ENCODE results near the gene NDUFC1.

The NDUFC1 gene

GRCh38 chr4:139278485-139278884 is 23.8 kb downstream of the NDUFC1 start:
- TF ChIP-seq CTCF (IDR thresholded peaks at IDR 0.05): no peak
- DNase-seq (ENCODE audit: low spot score): no peak
- Histone ChIP-seq H3K4me3 (no peak overlapping the region), H3K27ac (no peak overlapping the region)

GRCh38 chr4:139275281-139275735 is 27.0 kb downstream of the NDUFC1 start:
- Histone ChIP-seq H3K4me3 (no peak overlapping the region), H3K27ac (no peak overlapping the region)
- DNase-seq (ENCODE audit: low spot score): no peak
- no peak for TF ChIP-seq CTCF (IDR thresholded peaks at IDR 0.05)

- no peak overlapping the region for H3K4me3 ChIP-seq
- no peak for TF ChIP-seq CTCF (IDR thresholded peaks at IDR 0.05)
- H3K27ac ChIP-seq: no peak overlapping the region
- no peak for DNase-seq (ENCODE audit: low spot score)
These were observed 27.5 kb downstream of the NDUFC1 start for GRCh38 chr4:139274790-139275189.

- no peak for DNase-seq (ENCODE audit: low spot score)
- TF ChIP-seq CTCF (IDR thresholded peaks at IDR 0.05): no peak
These were observed 28.4 kb downstream of the NDUFC1 start for GRCh38 chr4:139273835-139274234.

GRCh38 chr4:139267301-139267700 is 35.0 kb downstream of the NDUFC1 start:
- Histone ChIP-seq H3K4me3 (no peak overlapping the region), H3K27ac (no peak overlapping the region)
- DNase-seq (ENCODE audit: low spot score): no peak
- no peak for TF ChIP-seq CTCF (IDR thresholded peaks at IDR 0.05)

More at GRCh38 chr4:139273835-139274234, 28.4 kb downstream of the NDUFC1 start:
- no peak overlapping the region for H3K27ac ChIP-seq
- no peak overlapping the region for H3K4me3 ChIP-seq

GRCh38 chr4:139266583-139267257 is 35.6 kb downstream of the NDUFC1 start:
- Histone ChIP-seq H3K27ac (no peak overlapping the region), H3K4me3 (peak overlapping the region; percentile 58)
- no peak for TF ChIP-seq CTCF (IDR thresholded peaks at IDR 0.05)
- peak; percentile 75 for DNase-seq (ENCODE audit: low spot score)

GRCh38 chr4:139266208-139266582 is 36.1 kb downstream of the NDUFC1 start:
- no peak for TF ChIP-seq CTCF (IDR thresholded peaks at IDR 0.05)
- H3K27ac ChIP-seq: no peak overlapping the region
- peak overlapping the region; percentile 58 for H3K4me3 ChIP-seq
- no peak for DNase-seq (ENCODE audit: low spot score)

Data from coronary artery (tissue), 2 donors.